ENCODE results near the gene PPARD. TPM values are rescaled to one million over a fixed set of nuclear protein-coding genes. Genes with fewer than 3 reads are reported as not detected.

PPARD gene
- total and polyA plus RNA-seq, 2 of the 13 experiments (the other 11 are each of a cell fraction or from before 2014, with no cell fraction given), result 6.1 to 13.3 TPM

GRCh38 chr6:35317483-35318195 lies 24.7 kb upstream of the PPARD start (continued):
- TF ChIP-seq KDM3A (CRISPR knock-in tag; IDR thresholded peaks at IDR 0.05; ENCODE audit: low read depth), result no peak
- TF ChIP-seq PHF8 (CRISPR knock-in tag; IDR thresholded peaks at IDR 0.05), result no peak
- TF ChIP-seq RERE (CRISPR knock-in tag; IDR thresholded peaks at IDR 0.05; ENCODE audit: low read depth), result no peak
- TF ChIP-seq TMF1 (CRISPR knock-in tag; IDR thresholded peaks at IDR 0.05; ENCODE audit: low read depth), result no peak
- TF ChIP-seq ZNF24 (IDR thresholded peaks at IDR 0.05), result no peak
- TF ChIP-seq CHCHD3 (CRISPR knock-in tag; IDR thresholded peaks at IDR 0.05), result peak; percentile 48; the same call in 1 of the 2 replicates
- no peak for TF ChIP-seq BRF2 (CRISPR knock-in tag; IDR thresholded peaks at IDR 0.05)
- TF ChIP-seq ZFYVE20 (CRISPR knock-in tag; IDR thresholded peaks at IDR 0.05; ENCODE audit: borderline replicate concordance, low read depth), result 0 out of 2 replicates have a peak, but pooled peaks have one; percentile 63
- no peak for TF ChIP-seq TFE3 (CRISPR knock-in tag; IDR thresholded peaks at IDR 0.05)
- no peak for TF ChIP-seq ZSCAN31 (CRISPR knock-in tag; IDR thresholded peaks at IDR 0.05; ENCODE audit: low read depth)
- no peak for TF ChIP-seq PCBP1 (IDR thresholded peaks at IDR 0.05; ENCODE audit: borderline replicate concordance, low read depth, low read length)
- no peak for TF ChIP-seq YEATS4 (CRISPR knock-in tag; IDR thresholded peaks at IDR 0.05; ENCODE audit: borderline replicate concordance)
- TF ChIP-seq ZNF329 (CRISPR knock-in tag; IDR thresholded peaks at IDR 0.05; ENCODE audit: low read depth), result no peak
- no peak for TF ChIP-seq PCBP2 (optimal IDR thresholded peaks at IDR 0.05; ENCODE audit: low read depth, low read length, poor library complexity, severe bottlenecking)
- TF ChIP-seq KAT8 (CRISPR knock-in tag; IDR thresholded peaks at IDR 0.05), result no peak
- TF ChIP-seq JDP2 (CRISPR knock-in tag; IDR thresholded peaks at IDR 0.05; ENCODE audit: borderline replicate concordance), result no peak
- no peak for TF ChIP-seq ZFP36 (IDR thresholded peaks at IDR 0.05; ENCODE audit: borderline replicate concordance, low read depth, low read length, partially characterized antibody)
- TF ChIP-seq DMTF1 (CRISPR knock-in tag; IDR thresholded peaks at IDR 0.05), result 0 out of 2 replicates have a peak, but pooled peaks have one; percentile 32
- peak; percentile 80; the same call in 1 of the 2 replicates for TF ChIP-seq ZNF235 (CRISPR knock-in tag; IDR thresholded peaks at IDR 0.05; ENCODE audit: borderline replicate concordance)

Measured in HepG2 (cell line).